GM12872 (cell line): ENCODE data around the gene FOXO1.

Source experiments
- CTCF ChIP-seq: IDR thresholded peaks from 3 replicates; pipeline ENCODE4 v1.5.1; 2011; ENCODE audit warnings: low read depth, mild to moderate bottlenecking, low read length, moderate library complexity; ENCODE audit not compliant: insufficient read depth

The FOXO1 gene

GRCh38 chr13:40591091-40591490 lies 75.3 kb downstream of the FOXO1 start:
- TF ChIP-seq CTCF: no peak

- no peak for TF ChIP-seq CTCF
These were observed 76.2 kb downstream of the FOXO1 start for GRCh38 chr13:40590112-40590862.

DNA sequence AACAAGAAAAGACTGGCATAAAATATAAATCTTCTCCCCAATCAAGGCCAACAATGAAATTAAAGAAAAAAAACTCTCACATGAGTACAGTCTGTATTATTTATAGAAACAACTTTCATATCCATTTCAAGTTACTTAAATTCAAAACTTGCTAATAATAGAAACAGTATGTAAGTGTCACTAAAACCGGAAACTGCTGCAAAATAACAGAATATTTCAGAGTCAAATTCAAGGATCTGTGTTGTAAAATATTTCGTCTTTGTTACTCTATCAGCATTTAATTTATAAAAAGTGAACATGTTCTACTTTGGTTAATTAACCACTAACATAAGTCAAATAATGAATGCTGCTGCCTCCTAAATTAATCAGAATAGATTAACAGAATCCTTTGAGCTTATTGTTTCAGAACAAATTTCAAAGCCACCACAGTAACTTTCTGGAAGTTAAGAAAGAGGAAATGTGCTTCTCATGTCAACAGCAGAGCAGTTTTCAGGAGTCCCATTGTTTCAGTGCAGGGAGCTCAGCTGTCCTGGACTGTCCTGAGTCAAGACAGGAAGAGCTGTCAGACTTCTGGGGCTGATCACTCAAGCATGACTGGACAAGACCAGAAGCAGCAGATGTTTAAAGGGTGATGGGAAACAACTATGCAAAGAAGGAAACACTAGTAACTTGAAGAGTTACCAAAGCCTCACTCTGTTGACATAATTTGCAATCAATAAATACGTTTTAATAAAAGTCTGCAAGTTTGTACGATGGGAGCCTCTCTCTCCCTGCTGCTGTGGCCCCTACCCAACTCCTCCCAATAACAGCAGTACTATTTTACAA lies 76.9 kb downstream of the FOXO1 start:
- no peak for TF ChIP-seq CTCF

GRCh38 chr13:40588101-40588500 lies 78.3 kb downstream of the FOXO1 start:
- no peak for TF ChIP-seq CTCF

- TF ChIP-seq CTCF: no peak
These were observed 79.4 kb downstream of the FOXO1 start for GRCh38 chr13:40586886-40587565.

DNA sequence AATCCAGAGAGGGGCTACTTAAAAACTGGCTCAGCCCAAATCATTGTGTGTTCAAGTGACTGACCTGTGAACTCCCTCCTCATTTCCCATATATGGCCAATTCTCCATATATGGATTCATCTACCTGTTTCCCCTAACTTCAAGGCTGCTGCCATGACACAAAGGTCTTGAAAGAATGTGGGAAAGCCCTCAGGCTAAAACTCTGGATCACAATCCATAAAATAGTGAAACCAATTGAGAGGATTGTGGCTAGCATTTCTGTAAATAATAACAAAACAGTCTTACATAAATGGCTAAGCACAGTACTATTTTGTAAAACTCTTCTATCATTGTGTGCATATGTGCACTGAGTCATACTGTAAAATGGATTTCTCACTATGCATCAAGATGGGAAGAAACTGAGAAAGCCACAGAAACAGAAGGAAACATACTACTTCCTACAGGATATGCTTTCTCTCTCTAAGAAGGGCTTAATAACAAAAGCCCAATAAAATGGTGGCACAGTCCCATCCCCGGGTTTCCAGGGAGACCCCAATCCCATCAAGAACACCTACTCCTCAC lies 80.5 kb downstream of the FOXO1 start:
- TF ChIP-seq CTCF: no peak

DNA sequence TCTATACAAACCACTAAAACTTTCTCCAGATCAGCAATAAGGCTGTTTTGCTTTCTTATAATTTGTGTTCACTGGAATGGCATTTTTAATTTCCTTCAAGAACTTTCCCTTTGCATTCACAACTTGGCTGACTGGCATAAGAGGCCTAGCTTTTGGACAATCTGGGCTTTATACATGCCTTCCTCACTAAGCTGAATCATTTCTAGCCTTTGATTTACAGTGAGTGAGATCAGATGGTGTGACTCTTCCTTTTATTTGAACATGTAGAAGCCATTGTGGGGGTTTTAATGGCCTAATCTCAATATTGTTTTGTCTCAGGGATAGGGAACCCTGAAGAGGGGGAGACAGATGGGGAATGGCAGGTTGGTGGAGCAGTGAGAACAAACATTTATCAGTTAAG lies 82.7 kb downstream of the FOXO1 start:
- no peak for TF ChIP-seq CTCF
